Hepatocyte (in vitro differentiated cells): ENCODE measurements around the gene CLSTN1. TPM values are rescaled to one million over a fixed set of nuclear protein-coding genes. Genes with fewer than 3 reads are reported as not detected.

Experiments used
- DNase-seq: peaks from one replicate; pipeline ENCODE4 v3.0.0-alpha.2; 2016; ENCODE audit warnings: low spot score
- H2AFZ ChIP-seq: fragments of 200-600 bp; sonication (generic); 2 replicates; pipeline ENCODE4 v1.6.0; 2016; ENCODE audit warnings: antibody characterized with exemption, mild to moderate bottlenecking
- H3K27ac ChIP-seq: fragments of 200-600 bp; sonication (generic); 2 replicates; pipeline ENCODE4 v1.5.1; 2016; ENCODE audit warnings: mild to moderate bottlenecking
- H3K27me3 ChIP-seq: fragments of 200-600 bp; sonication (generic); 2 replicates; pipeline ENCODE4 v1.6.1; 2016
- H3K36me3 ChIP-seq: fragments of 200-600 bp; sonication (generic); replicated peaks from 2 replicates; pipeline ENCODE4 v1.5.1; 2016; ENCODE audit warnings: low read depth; ENCODE audit not compliant: insufficient read depth
- H3K4me1 ChIP-seq: fragments of 200-600 bp; sonication (generic); 2 replicates; pipeline ENCODE4 v1.5.1; 2016; ENCODE audit warnings: mild to moderate bottlenecking, moderate library complexity; ENCODE audit not compliant: insufficient read depth
- H3K4me2 ChIP-seq: fragments of 200-600 bp; sonication (generic); 2 replicates; pipeline ENCODE4 v1.6.0; 2016
- H3K4me3 ChIP-seq: fragments of 200-600 bp; sonication (generic); 2 replicates; pipeline ENCODE4 v1.5.1; 2016; ENCODE audit warnings: mild to moderate bottlenecking
- H3K79me2 ChIP-seq: fragments of 200-600 bp; sonication (generic); 2 replicates; pipeline ENCODE4 v1.6.0; 2017; ENCODE audit warnings: mild to moderate bottlenecking
- H3K9me2 ChIP-seq: fragments of 200-600 bp; sonication (generic); replicated peaks from 2 replicates; pipeline ENCODE4 v1.6.0; 2017; ENCODE audit warnings: mild to moderate bottlenecking; ENCODE audit not compliant: insufficient read depth
- H3K9me3 ChIP-seq: fragments of 200-600 bp; sonication (generic); 2 replicates; pipeline ENCODE4 v1.5.1; 2016; ENCODE audit warnings: low read depth, mild to moderate bottlenecking
- H4K20me1 ChIP-seq: fragments of 200-600 bp; sonication (generic); 2 replicates; pipeline ENCODE4 v1.6.0; 2016; ENCODE audit warnings: mild to moderate bottlenecking; ENCODE audit not compliant: insufficient read depth, poor library complexity, severe bottlenecking
- EZH2 ChIP-seq: fragments of 200-600 bp; sonication (generic); IDR thresholded peaks from 2 replicates; pipeline ENCODE4 v1.6.1; 2016; ENCODE audit warnings: antibody characterized with exemption, mild to moderate bottlenecking, borderline replicate concordance
- EZH2phosphoT487 ChIP-seq: fragments of 200-600 bp; sonication (generic); IDR thresholded peaks from one replicate; pipeline ENCODE4 v1.6.1; 2018; ENCODE audit warnings: antibody characterized with exemption, mild to moderate bottlenecking, low read depth, moderate library complexity; ENCODE audit not compliant: unreplicated experiment, severe bottlenecking
- WGBS: methylation state at CpG from one replicate; pipeline ENCODE4 v1.1.6; 2016; ENCODE audit warnings: low lambda C conversion rate; ENCODE audit errors: missing lambda C conversion rate; 5-methylcytosine and 5-hydroxymethylcytosine counted together
- polyA plus RNA-seq: library from polyadenylated mRNA; unstranded; fragments of >200 nt; fragmentation: Nextera tagmentation; extraction: Ambion mirVana; gene quantifications from 2 replicates; pipeline ENCODE4 v1.2.1, GENCODE V29; 2016
- total RNA-seq: library from RNA; depleted of rRNA; stranded (reverse); fragments of >200 nt; gene quantifications from 2 replicates; pipeline ENCODE4 v1.2.3, GENCODE V29; 2014
- TF ChIP-seq, protein P1 (sequence below): fragments of 200-600 bp; sonication (generic); IDR thresholded peaks from 2 replicates; pipeline ENCODE4 v1.5.1; 2016; ENCODE audit warnings: antibody characterized with exemption, mild to moderate bottlenecking; ENCODE audit not compliant: poor library complexity

CLSTN1 gene
- total and polyA plus RNA-seq, 2 experiments from 2014 or later = 47.7 to 74.2 TPM

DNA sequence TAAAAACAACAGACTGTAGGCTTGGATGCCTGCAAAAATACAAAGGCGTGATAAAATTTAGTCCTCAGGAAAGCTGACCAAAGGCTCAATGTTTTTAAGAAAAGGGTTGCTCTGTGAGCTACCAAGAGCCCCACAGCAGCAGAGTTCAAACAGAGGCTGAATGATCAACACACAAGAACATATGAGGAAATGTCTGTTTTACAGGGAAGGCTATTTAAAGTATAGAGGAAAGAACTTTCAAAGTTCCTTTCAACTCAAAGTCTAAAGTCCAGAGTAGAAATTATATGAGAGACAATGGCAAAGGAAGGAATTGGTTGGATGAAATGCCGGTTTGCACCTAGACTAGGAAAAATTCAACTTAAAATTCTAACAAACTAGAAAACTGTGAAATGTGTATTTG, 8.6 kb downstream of the CLSTN1 start:
- Histone ChIP-seq H2AFZ (no peak overlapping the region), H3K4me1 (peaks cover 18% of the 10 kb centered on the region), H3K27ac (peak overlapping the region; percentile 85), H3K27me3 (no peaks in the 10 kb centered on the region), H3K9me2 (no peaks in the 10 kb centered on the region), H3K36me3 (no peaks in the 10 kb centered on the region), H3K4me2 (peak overlapping the region; percentile 61), H3K79me2 (peaks cover 97% of the 10 kb centered on the region), H3K9me3 (no peaks in the 10 kb centered on the region), H3K4me3 (no peak overlapping the region), H4K20me1 (peaks cover 23% of the 10 kb centered on the region)
- TF ChIP-seq, protein P1, sequence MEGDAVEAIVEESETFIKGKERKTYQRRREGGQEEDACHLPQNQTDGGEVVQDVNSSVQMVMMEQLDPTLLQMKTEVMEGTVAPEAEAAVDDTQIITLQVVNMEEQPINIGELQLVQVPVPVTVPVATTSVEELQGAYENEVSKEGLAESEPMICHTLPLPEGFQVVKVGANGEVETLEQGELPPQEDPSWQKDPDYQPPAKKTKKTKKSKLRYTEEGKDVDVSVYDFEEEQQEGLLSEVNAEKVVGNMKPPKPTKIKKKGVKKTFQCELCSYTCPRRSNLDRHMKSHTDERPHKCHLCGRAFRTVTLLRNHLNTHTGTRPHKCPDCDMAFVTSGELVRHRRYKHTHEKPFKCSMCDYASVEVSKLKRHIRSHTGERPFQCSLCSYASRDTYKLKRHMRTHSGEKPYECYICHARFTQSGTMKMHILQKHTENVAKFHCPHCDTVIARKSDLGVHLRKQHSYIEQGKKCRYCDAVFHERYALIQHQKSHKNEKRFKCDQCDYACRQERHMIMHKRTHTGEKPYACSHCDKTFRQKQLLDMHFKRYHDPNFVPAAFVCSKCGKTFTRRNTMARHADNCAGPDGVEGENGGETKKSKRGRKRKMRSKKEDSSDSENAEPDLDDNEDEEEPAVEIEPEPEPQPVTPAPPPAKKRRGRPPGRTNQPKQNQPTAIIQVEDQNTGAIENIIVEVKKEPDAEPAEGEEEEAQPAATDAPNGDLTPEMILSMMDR = no peak
- WGBS = 83% methylated on average over 2 of the region's 2 CpGs
- DNase-seq = no peak

DNA sequence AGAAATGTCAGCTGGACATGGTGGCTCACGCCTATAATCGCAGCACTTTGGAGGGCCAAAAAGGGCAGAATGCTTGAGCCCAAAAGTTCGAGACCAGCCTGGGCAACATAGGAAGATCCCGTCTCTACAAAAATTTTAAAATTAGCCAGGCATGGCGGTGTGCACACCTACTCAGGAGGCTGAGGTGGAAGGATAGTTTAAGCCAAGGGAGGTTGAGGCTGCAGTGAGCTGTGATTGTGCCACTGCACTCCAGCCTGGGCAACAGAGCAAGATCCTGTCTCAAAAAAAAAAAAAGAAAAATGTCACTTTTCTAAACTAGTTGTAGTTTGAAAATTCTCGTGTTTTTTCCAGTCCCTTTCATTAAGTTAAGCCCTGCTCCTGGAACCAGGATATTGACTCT, 9.1 kb downstream of the CLSTN1 start:
- Histone ChIP-seq H3K4me1 (peaks cover 18% of the 10 kb centered on the region), H2AFZ (no peak overlapping the region), H3K36me3 (no peaks in the 10 kb centered on the region), H3K9me3 (no peaks in the 10 kb centered on the region), H4K20me1 (peaks cover 25% of the 10 kb centered on the region), H3K27me3 (no peaks in the 10 kb centered on the region), H3K9me2 (no peaks in the 10 kb centered on the region), H3K4me2 (peak overlapping the region; percentile 61), H3K79me2 (peaks cover 97% of the 10 kb centered on the region), H3K27ac (peak overlapping the region; percentile 85), H3K4me3 (no peak overlapping the region)
- no peak for TF ChIP-seq EZH2phosphoT487
- TF ChIP-seq EZH2 = no peak
- TF ChIP-seq, protein P1 = no peak
- 94% methylated on average over 6 of the region's 6 CpGs for WGBS
- no peak for DNase-seq

DNA sequence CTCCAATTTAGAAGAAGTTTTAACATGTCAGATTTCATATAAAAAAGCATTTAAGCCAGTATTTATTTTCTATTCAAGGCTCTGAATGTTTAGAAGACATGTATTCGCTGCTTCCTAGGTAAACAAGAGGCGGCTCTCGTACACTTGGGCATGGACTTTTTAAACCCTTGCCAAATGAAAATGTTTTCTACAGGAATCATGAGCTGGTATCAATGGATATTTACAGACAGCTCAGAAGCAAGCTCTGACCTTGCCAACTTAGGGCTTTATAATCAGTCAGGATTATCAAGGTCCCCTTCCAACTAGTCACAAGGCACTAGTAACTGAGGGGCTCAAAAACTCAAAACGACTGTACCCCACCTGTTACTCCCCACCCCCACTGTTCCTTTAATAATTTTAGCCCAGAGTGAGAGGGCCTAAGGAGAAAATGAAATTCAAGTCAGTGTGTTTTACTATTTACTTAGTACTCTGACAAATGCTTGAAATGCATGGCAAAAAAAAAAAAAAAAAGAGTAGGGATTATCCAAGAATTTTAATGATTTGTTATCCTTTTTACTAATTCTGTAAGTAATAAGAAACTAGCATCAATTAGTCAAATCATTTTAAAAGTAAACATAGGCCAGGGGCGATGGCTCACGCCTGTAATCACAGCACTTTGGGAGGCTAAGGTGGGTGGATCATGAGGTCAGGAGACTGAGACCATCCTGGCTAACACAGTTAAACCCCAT, 12.4 kb downstream of the CLSTN1 start:
- TF ChIP-seq EZH2 (no peak), EZH2phosphoT487 (no peak)
- TF ChIP-seq, protein P1 = no peak
- peak overlapping the region; percentile 22 for H3K27ac ChIP-seq
- peaks cover 17% of the 10 kb centered on the region for H3K4me1 ChIP-seq
- no peak overlapping the region for H3K4me3 ChIP-seq
- no peaks in the 10 kb centered on the region for H3K9me2 ChIP-seq
- no peaks in the 10 kb centered on the region for H3K27me3 ChIP-seq
- H3K79me2 ChIP-seq = peaks cover 98% of the 10 kb centered on the region
- H4K20me1 ChIP-seq = peaks cover 40% of the 10 kb centered on the region
- DNase-seq = no peak
- 60% methylated on average over 6 of the region's 6 CpGs for WGBS
- H3K36me3 ChIP-seq = no peaks in the 10 kb centered on the region
- H3K4me2 ChIP-seq = peak overlapping the region; percentile 34
- no peaks in the 10 kb centered on the region for H3K9me3 ChIP-seq
- no peak overlapping the region for H2AFZ ChIP-seq
